Liver (tissue), 9 donors: Measurements from ENCODE around the gene PGS1. TPM values are rescaled to one million over a fixed set of nuclear protein-coding genes. Genes with fewer than 3 reads are reported as not detected.

Experiments used
- DNase-seq: peaks from one replicate; pipeline ENCODE4 v3.0.0-alpha.2; 2017; ENCODE audit warnings: low spot score
- H3K27ac ChIP-seq, 2 donors: one replicate each; pipeline ENCODE4 v1.7.0; 2013; ENCODE audit warnings: inconsistent platforms in 2 of 2, low read length in 2 of 2, control low read depth in 1 of 2, low read depth in 1 of 2, mild to moderate bottlenecking in 1 of 2
- H3K27me3 ChIP-seq, 4 donors: one replicate each; pipeline versions ENCODE4 v1.6.1 to v1.7.0; 2013; ENCODE audit warnings: low read length in 3 of 4, inconsistent platforms in 1 of 4, mild to moderate bottlenecking in 1 of 4, moderate library complexity in 1 of 4; ENCODE audit not compliant: control insufficient read depth in 4 of 4, insufficient read depth in 4 of 4
- H3K36me3 ChIP-seq, 4 donors: one replicate each; pipeline versions ENCODE4 v1.6.1 to v1.7.0; 2013; ENCODE audit warnings: low read length in 3 of 4, mild to moderate bottlenecking in 3 of 4, low read depth in 1 of 4, moderate library complexity in 1 of 4; ENCODE audit not compliant: control insufficient read depth in 4 of 4, insufficient read depth in 3 of 4
- H3K4me1 ChIP-seq, 4 donors: one replicate each; pipeline versions ENCODE4 v1.6.1 to v1.7.0; 2013; ENCODE audit warnings: low read length in 3 of 4, mild to moderate bottlenecking in 3 of 4, moderate library complexity in 1 of 4; ENCODE audit not compliant: control insufficient read depth in 4 of 4, insufficient read depth in 4 of 4
- H3K4me3 ChIP-seq, 3 donors: one replicate each; pipeline versions ENCODE4 v1.6.1 to v1.7.0; 2013; ENCODE audit warnings: low read length in 3 of 3, control low read depth in 1 of 3, low read depth in 1 of 3, mild to moderate bottlenecking in 1 of 3
- H3K9ac ChIP-seq, 2 donors: one replicate each; pipeline ENCODE4 v1.7.0; 2013; ENCODE audit warnings: low read length in 2 of 2, mild to moderate bottlenecking in 2 of 2, moderate library complexity in 2 of 2, control low read depth in 1 of 2, low read depth in 1 of 2
- H3K9me3 ChIP-seq, 4 donors: one replicate each; pipeline versions ENCODE4 v1.6.1 to v1.7.0; 2013; ENCODE audit warnings: low read length in 3 of 4; ENCODE audit not compliant: control insufficient read depth in 4 of 4
- CTCF ChIP-seq: fragments of 150-350 bp; IDR thresholded peaks from 2 replicates; pipeline ENCODE4 v1.5.1; 2017; ENCODE audit warnings: improper control_type of control experiment, low read depth, low read length; ENCODE audit not compliant: missing input control
- EGR1 ChIP-seq, 2 donors: IDR thresholded peaks; 2 replicates each; pipeline ENCODE4 v1.6.1; 2016 to 2018; ENCODE audit warnings: antibody characterized with exemption in 2 of 2, low read depth in 2 of 2
- FOXA1 ChIP-seq: IDR thresholded peaks from 2 replicates; pipeline ENCODE4 v1.6.1; 2016; ENCODE audit warnings: antibody characterized with exemption
- FOXA2 ChIP-seq: IDR thresholded peaks from 2 replicates; pipeline ENCODE4 v1.6.1; 2016; ENCODE audit warnings: antibody characterized with exemption
- HNF4A ChIP-seq, 2 donors: conservative IDR thresholded peaks; 2 replicates each; pipeline ENCODE4 v1.6.1; 2016; ENCODE audit warnings: antibody characterized with exemption in 2 of 2, mild to moderate bottlenecking in 2 of 2
- HNF4G ChIP-seq: IDR thresholded peaks from 2 replicates; pipeline ENCODE4 v1.6.1; 2016; ENCODE audit warnings: antibody characterized with exemption
- JUND ChIP-seq, 2 donors: IDR thresholded peaks; 2 replicates each; pipeline ENCODE4 v1.6.1; 2016; ENCODE audit warnings: antibody characterized with exemption in 2 of 2
- NR2F2 ChIP-seq: IDR thresholded peaks from 2 replicates; pipeline ENCODE4 v1.6.1; 2016; ENCODE audit warnings: antibody characterized with exemption
- RAD21 ChIP-seq, 2 donors: IDR thresholded peaks; 2 replicates each; pipeline ENCODE4 v1.6.1; 2016; ENCODE audit warnings: antibody characterized with exemption in 2 of 2, mild to moderate bottlenecking in 2 of 2
- RXRA ChIP-seq, 2 donors: IDR thresholded peaks; 2 replicates each; pipeline ENCODE4 v1.6.1; 2017 to 2018; ENCODE audit warnings: antibody characterized with exemption in 2 of 2, mild to moderate bottlenecking in 1 of 2
- TAF1 ChIP-seq: conservative IDR thresholded peaks from 2 replicates; pipeline ENCODE4 v1.6.1; 2016; ENCODE audit warnings: antibody characterized with exemption, mild to moderate bottlenecking
- YY1 ChIP-seq: IDR thresholded peaks from 2 replicates; pipeline ENCODE4 v1.6.1; 2016; ENCODE audit warnings: antibody characterized with exemption, mild to moderate bottlenecking
- WGBS: extraction: QIAGEN DNeasy Blood & Tissue Kit; methylation state at CpG from one replicate; pipeline ENCODE4 v1.1.7; 2013; 5-methylcytosine and 5-hydroxymethylcytosine counted together
- polyA plus RNA-seq, 2 donors: library from polyadenylated mRNA; stranded (reverse) in 1 of 2; unstranded in 1 of 2; fragments of 200-250 nt in 1 of 2; fragments of >200 nt in 1 of 2; fragmentation: Nextera tagmentation in 1 of 2; extraction: Ambion mirVana in 1 of 2; gene quantifications; one replicate each; pipeline versions ENCODE4 v1.2.1 to v1.2.3, GENCODE V29; 2013 to 2015
- total RNA-seq, 2 donors: library from RNA; depleted of rRNA; stranded (reverse); fragments of >200 nt; gene quantifications; one replicate each; pipeline ENCODE4 v1.2.3, GENCODE V29; 2014
- TF ChIP-seq, protein P1 (sequence below): IDR thresholded peaks from 2 replicates; pipeline ENCODE4 v1.6.1; 2016; ENCODE audit warnings: antibody characterized with exemption
- TF ChIP-seq, protein P2 (sequence below): IDR thresholded peaks from 2 replicates; pipeline ENCODE4 v1.6.1; 2016; ENCODE audit warnings: antibody characterized with exemption
- donor health status: healthy.
- donor health status: healthy.
- donor health status: healthy.
- donor health status: healthy.
- donor health status: healthy.

The PGS1 gene
- total and polyA plus RNA-seq, 4 donors: 8.1 to 24.1 (median 12.2) TPM

DNA sequence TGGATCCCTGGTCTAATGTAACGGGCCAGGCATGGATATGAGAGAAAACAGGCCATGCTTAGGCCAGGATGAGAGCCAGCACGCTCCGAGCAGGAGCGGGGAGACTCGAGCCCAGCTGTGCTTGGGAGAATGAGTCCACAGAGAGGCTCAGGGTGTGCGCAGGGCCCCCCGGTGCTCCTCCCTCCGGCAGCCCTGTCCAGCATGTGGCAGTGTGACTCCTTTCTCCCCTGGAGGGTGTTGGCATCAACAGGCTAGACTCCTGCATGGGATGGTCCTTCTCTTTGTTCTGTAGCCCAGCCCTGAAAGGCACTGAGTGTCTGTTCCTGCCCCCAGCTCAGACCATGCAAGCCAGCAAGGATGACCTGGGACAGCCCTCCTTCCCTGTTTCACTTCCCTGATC lies 23.4 kb downstream of the PGS1 start:
- TF ChIP-seq HNF4A (conservative IDR thresholded peaks at IDR 0.05): no peak
- TF ChIP-seq, protein P1, sequence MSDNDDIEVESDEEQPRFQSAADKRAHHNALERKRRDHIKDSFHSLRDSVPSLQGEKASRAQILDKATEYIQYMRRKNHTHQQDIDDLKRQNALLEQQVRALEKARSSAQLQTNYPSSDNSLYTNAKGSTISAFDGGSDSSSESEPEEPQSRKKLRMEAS: no peak
- TF ChIP-seq HNF4G: no peak
- TF ChIP-seq JUND (IDR thresholded peaks at IDR 0.05): no peak
- H3K27me3 ChIP-seq: no peaks in the 10 kb centered on the region
- H3K9me3 ChIP-seq: no peaks in the 10 kb centered on the region
- peaks cover 19 to 67% (median 39%) of the 10 kb centered on the region in 4 donors for H3K36me3 ChIP-seq
- H3K4me1 ChIP-seq: peaks cover 4 to 9% (median 7%) of the 10 kb centered on the region in 4 donors
- H3K4me3 ChIP-seq: no peak overlapping the region
- H3K9ac ChIP-seq: no peak overlapping the region
- H3K27ac ChIP-seq: no peak overlapping the region
- no peak for DNase-seq
- 79% methylated on average over 8 of the region's 8 CpGs for WGBS

- Histone ChIP-seq H3K9me3 (no peaks in the 10 kb centered on the region), H3K4me3 (no peak overlapping the region), H3K27me3 (no peaks in the 10 kb centered on the region), H3K9ac (no peak overlapping the region), H3K36me3 (peaks cover 18 to 58% (median 37%) of the 10 kb centered on the region in 4 donors), H3K27ac (no peak overlapping the region), H3K4me1 (peaks cover 4 to 7% (median 5%) of the 10 kb centered on the region in 4 donors)
- 95% methylated on average over 14 of the region's 14 CpGs for WGBS
- TF ChIP-seq TAF1 (no peak), EGR1 (IDR thresholded peaks at IDR 0.05; ENCODE audit: low read depth in 2 of 2) (no peak), JUND (IDR thresholded peaks at IDR 0.05) (no peak), RAD21 (IDR thresholded peaks at IDR 0.05) (no peak), CTCF (no peak), RXRA (IDR thresholded peaks at IDR 0.05) (no peak), FOXA2 (no peak)
- TF ChIP-seq, protein P2, sequence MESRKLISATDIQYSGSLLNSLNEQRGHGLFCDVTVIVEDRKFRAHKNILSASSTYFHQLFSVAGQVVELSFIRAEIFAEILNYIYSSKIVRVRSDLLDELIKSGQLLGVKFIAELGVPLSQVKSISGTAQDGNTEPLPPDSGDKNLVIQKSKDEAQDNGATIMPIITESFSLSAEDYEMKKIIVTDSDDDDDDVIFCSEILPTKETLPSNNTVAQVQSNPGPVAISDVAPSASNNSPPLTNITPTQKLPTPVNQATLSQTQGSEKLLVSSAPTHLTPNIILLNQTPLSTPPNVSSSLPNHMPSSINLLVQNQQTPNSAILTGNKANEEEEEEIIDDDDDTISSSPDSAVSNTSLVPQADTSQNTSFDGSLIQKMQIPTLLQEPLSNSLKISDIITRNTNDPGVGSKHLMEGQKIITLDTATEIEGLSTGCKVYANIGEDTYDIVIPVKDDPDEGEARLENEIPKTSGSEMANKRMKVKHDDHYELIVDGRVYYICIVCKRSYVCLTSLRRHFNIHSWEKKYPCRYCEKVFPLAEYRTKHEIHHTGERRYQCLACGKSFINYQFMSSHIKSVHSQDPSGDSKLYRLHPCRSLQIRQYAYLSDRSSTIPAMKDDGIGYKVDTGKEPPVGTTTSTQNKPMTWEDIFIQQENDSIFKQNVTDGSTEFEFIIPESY: no peak
- DNase-seq: no peak
Observed at GRCh38 chr17:78403822-78404221, 25.4 kb downstream of the PGS1 start.

DNA sequence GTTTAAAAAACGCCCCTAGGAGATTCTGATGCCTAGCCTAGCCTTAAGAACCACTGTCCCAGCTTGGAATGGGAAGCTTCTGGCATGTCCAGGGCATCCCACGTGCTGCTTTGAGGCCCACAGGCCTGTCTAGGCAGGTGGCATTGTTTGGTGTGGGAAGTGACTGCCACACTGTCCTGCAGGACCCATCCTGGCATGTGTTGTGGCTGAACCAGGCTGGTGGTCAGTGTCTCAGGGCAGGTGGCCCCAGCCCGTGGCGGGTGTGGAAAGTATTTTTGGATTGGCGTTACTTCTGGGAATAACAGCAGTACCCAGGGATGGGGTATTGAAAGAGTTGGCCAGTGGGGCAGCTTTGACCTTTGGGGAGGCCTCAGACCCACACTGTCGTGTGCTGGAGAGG lies 27.9 kb downstream of the PGS1 start:
- Histone ChIP-seq H3K9me3 (no peaks in the 10 kb centered on the region), H3K4me1 (peaks cover 8 to 9% (median 8%) of the 10 kb centered on the region in 4 donors), H3K36me3 (peaks cover 8 to 33% (median 16%) of the 10 kb centered on the region in 4 donors), H3K27ac (no peak overlapping the region), H3K4me3 (no peak overlapping the region), H3K9ac (no peak overlapping the region), H3K27me3 (no peaks in the 10 kb centered on the region)
- TF ChIP-seq CTCF (no peak), FOXA1 (no peak), YY1 (no peak), NR2F2 (no peak), RAD21 (IDR thresholded peaks at IDR 0.05) (no peak), TAF1 (no peak), HNF4G (no peak), EGR1 (IDR thresholded peaks at IDR 0.05; ENCODE audit: low read depth in 2 of 2) (no peak)
- no peak for DNase-seq
- 95% methylated on average over 6 of the region's 6 CpGs for WGBS
